SHP77 treated with DMSO at 0.1 percent for 48 hours (cell line): Measurements from ENCODE around the gene MAST3.
A peak's percentile ranks its signal among the peaks of the same experiment; 100 is the strongest.
"Not testable (repeated sequence)": the region's sequence is repeated elsewhere in the genome, so short reads cannot be mapped to it uniquely, and the experiment has no call there.

Experiments used
- DNase-seq: peaks from one replicate; lab custom pipeline; 2025; lab: John Stamatoyannopoulos, UW

Gene MAST3

DNA sequence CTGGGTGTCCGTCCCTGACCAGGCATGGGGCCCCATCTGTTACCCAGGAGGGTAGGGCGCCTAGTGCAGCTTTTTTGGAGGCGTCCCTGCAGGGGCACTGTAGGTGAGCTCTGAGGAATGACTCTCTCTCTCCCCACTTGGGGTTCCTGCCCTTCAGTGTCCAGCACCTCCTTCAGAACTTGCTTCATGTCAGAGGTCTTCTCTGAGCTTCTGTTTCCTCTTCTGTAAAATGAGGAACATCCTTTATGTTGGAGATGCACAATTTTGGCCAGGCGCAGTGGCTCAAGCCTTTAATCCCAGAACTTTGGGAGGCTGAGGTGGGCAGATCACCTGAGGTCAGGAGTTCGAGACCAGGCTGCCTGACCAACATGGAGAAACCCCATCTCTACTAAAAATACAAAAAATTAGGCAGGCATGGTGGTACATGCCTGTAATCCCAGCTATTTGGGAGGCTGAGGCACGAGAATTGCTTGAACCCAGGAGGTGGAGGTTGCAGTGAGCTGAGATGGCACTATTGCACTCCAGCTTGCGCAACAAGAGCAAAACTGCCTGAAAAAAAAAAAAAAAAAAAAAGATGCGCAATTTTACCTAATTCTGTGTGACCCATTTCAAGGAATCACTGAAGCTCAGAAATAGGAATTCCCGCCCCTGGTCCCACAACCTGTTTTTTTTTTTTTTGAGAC, 40.2 kb downstream of the MAST3 start:
- DNase-seq, result no peak

- DNase-seq, result no peak
These were observed 42.9 kb downstream of the MAST3 start for GRCh38 chr19:18140473-18140872.

DNA sequence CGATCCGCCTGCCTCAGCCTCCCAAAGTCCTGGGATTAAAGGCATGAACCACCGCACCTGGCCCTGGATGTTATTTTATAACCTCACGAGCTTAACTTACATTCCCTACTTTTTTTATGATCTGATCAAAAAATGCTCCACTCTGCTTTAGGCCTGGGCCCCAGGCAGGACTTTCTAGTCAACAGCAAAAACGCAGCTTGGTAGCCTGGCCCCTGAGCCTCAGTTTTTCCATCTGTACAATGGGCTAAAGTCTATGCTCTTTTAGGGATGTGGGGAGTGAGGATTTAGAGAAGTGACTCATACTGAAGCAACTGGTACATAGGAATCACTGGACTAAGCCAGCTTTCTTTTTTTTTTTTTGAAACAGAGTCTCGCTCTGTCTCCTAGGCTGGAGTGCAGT, 43.5 kb downstream of the MAST3 start:
- DNase-seq, result no peak

- DNase-seq, result no peak
These were observed 46.3 kb downstream of the MAST3 start for GRCh38 chr19:18143902-18144301.

GRCh38 chr19:18144361-18144760, 46.8 kb downstream of the MAST3 start:
- no peak for DNase-seq

DNA sequence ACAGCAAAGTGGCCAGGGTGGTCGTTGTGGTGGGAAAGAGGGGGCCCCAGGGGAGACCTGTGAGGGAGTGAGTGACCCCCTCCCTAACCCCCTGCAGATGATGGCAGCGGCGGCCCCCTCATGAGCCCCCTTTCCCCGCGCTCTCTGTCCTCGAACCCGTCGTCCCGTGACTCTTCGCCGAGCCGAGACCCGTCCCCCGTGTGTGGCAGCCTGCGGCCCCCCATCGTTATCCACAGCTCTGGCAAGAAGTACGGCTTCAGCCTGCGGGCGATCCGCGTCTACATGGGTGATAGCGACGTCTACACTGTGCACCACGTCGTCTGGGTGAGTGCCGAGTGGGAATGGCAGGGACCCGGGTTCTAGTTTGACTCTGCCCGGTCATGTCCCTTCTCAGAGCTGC, 47.3 kb downstream of the MAST3 start:
- DNase-seq, result no peak

- DNase-seq, result no peak
These were observed 47.9 kb downstream of the MAST3 start for GRCh38 chr19:18145391-18145999.

GRCh38 chr19:18147396-18147795, 49.8 kb downstream of the MAST3 start:
- no peak for DNase-seq

GRCh38 chr19:18149596-18149975, 52.0 kb downstream of the MAST3 start:
- no peak for DNase-seq

DNA sequence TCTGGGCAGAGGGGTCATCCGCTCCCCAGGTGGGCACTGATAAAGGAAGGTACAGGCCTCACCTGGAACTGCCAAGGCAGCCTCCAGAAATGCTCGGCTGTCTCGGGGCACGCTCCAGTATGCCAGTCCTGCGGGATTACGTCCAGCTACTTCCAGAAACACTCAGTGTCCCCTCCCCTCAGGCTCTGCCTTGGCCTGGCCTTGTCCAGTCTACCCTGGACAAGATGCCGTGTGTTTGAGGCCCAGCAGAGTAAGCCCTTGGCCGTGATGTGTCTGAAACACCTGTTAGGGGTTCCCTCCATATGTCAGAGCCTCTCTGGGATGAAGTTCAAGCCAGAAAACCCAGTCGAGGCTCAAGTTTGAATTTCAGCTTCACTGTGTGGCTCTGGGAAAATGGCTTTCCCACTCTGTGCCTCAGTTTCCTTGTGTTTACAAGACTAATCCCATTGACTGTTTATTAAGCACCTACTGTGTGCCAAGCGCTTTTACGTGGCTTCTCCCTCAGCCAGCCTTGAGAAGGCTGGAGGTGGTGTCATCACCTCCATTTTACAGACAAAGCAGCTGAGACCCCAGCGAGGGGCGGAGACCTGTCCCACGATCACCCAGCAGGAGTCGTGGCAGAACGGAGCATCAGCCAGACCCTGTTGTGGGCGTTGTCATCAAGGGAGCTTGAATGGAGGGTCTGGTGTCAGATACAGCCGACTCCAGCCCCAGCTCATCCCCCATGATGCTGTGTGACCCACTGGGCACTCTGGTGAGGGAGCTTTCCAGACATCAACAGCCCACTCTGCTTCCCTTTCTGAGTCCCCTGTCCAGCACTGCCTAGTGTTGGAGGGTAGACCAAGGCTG, 53.4 kb downstream of the MAST3 start:
- no peak for DNase-seq

GRCh38 chr19:18152442-18152816, 54.9 kb downstream of the MAST3 start:
- DNase-seq, result peak; percentile 90

DNA sequence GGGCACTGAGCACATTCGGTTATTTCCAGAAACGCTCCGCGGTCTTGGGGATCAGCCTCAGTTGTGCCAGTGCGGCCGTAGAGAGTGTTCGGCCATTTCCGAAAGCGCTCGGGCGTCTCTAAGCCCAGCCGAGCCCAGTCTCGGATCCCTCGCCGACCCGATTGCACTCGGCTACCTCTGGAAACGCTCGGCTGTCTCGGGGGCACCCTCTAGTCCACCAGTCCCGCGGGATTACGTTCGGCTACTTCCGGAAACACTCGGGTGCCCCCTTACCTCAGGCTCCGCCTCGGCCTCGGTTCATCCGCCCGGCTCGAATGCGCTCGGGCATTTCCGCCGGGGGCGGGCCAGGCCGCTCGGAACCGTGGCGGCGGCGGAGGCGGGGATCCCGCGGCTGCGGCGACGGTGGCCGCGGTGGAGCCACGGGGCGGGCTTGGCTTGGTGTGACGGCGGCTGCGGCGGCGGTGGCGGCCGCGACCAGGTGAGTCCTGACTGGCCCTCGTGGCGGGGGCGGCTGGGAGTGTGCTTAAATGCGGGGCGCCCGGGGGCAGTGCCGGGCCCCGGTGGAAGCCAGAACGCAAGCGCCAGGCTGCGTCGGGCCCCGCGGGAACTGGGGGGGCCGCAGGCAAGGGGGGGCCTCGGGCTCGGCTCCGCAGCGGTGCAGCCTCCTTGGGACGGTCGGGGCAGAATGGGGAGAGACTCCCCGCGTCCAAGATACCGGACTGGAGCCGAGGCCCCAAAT, 55.4 kb downstream of the MAST3 start, which contains the start of gene PIK3R2:
TSS of gene PIK3R2 (plus strand) at position 347 of the 739 bp plus-strand sequence. CDS start 2,717 bp downstream, outside the sequence.
- peak; percentile 93 for DNase-seq

DNA sequence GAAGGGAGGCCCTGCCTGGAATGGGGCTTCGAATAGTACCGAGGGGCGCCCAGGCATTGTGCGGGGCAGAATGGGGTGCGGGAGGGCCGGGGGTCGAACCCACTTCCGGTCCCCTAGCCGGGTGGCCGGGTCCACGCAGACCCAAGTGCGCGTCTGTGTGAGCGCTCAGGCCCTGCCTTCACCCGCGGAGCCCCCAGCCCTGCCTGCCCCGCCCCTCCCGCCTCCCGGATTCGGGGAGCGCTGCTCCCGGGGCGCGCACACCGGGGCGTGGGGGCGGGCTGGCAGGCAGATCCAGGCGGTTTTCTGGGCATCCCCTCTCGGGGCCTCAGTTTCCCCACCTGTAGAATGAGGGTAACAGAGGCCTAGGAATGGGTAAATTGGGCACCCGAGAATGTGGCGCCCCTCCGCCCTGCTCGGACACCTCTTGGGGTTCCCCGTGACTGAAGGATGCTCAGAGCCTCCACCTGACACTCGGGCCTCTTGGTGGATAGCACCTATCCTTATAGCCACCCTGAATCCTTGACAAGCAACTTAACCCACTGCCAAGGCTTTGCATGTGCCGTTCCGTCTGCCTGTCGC, 56.1 kb downstream of the MAST3 start:
- no peak for DNase-seq

DNA sequence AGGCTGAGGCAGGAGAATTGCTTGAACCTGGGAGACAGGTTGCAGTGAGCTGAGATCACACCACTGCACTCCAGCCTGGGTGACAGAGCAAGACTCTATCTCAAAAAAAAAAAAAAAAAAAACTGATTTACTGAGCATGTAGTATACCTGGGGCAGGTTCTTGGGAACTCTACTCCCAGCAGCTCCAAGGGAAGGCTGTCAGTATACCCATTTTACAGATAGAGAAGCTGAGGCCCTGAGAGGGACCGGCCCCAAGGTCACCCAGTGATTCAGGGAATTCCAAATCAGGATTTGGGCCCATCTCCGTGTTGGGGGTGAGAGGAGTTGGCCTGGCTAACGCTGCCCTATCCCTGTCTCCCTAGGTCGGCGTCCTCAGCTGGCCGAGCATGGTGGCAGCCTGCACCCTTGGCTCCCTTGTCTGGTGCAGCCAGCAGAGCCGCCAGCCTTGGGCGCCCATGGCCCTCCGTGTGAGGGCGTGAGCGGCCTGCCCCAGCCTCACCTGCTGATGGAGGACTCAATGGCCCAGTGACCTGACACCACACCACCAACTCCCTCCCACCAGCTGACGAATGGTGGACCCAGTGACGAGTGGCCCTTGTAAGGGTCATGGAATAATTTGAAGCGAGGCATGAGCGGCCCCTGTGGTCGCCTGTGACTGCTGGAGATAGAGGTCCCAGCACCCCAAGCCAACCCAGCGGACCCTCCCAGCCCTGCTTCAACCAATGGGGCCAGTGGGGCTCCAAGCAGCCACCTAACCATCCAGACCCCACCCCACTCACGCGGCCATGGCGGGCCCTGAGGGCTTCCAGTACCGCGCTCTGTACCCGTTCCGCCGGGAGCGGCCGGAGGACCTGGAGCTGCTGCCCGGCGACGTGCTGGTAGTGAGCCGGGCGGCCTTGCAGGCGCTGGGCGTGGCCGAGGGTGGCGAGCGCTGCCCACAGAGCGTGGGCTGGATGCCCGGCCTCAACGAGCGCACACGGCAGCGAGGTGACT, 57.8 kb downstream of the MAST3 start:
- no peak for DNase-seq

DNA sequence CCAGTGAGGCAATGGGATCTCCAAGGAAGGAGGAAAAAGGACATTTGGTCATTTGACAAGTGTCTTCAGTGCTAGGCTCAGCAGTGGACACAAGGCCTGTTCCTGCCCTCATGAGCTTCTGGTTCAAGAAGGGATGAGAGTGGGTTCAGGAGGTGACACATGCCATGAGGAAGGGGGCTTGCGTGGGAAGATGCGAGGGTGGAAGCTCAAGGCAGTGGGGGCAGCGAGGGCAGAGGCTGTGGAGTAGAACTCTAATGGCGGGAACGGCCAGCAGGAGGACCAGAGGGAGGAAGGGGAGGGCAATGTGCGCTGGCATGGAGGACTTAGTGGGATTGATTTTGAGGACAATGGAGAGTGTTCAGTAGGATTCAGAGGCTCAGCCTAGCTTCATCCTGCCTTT, 58.7 kb downstream of the MAST3 start:
- no peak for DNase-seq

DNA sequence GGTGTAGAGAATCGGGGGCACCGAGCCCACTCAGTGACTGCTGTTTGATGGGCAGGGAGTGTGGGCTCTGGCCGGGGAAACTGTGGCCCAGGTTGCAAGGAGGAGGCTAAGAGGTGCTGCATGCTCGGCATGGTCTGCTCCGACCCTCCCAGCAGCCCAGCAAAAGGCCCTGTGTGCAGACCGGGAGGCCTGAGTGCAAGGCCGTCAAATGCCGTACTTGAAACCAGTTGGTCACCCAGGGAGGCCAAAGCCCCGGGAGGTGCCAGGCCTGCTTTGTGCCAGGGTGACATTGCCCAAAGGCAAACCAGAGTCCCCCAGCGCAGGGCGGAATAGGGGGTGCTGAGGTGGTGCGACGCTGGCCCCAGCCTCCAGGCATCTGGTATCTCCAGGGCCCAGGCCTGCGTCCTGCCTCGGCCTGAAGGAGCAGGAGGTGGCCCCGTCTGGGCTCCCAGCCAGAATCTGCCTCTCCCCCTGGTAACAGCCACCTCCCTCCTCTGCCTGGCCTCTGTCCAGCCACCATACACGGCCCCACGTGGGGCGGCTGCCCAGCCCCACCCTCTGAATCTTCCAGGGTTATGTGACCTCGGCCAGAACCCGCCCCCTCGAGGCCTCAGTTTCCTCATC, 59.4 kb downstream of the MAST3 start:
- DNase-seq, result peak; percentile 87

DNA sequence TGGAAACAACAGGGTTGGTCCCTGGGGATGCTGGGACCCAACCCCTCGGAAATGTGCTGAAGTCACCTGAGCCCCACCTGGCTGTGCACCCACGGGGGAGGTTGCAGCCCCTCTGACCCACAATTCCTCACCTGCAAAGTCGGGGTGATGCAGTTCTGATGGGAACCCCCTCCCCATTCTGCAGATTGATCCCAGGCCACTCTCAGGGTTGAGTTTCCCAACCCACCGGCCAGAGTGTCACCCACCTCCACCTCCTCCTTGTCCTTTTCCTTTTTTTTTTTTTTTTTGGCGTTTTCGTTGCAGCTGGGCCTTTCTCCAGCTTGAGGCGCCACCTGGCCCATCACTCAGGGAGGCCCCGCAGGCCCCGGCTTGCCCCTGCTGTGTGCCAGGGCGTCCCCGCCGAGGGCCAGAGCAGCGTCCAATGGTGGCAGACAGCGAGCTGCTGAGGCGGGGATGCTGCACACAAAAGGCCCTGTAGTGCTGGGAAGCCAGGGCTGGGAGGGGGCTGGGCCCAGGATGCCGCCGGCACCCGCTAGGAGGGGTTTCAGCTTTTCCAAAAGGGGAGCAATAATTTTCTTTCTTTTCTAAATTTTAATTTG, 60.0 kb downstream of the MAST3 start:
- DNase-seq, result peak; percentile 71

- no peak for DNase-seq
These were observed 60.9 kb downstream of the MAST3 start for GRCh38 chr19:18158467-18158866.

DNA sequence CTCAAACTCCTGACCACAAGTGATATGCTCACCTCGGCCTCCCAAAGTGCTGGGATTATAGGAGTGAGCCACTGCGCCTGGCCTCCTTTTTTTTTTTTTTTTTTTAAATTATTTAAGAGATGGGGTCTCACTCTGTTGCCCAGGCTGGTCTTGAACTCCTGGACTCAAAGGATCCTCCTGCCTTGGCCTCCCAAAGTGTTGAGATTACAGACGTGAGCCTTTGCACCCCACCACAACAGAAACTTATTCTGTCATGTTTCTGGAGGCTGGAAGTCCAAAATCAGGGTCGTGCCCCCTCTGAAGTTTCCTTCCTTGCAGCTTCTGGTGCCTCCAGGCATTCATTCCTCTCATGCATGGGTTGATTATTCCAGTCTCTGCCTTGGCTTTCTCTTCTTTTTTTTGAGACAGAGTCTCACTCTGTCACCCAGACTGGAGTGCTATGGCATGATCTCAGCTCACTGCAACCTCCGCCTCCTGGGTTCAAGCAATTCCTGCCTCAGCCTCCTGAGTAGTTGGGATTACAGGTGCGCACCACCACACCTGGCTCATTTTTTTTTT, 61.6 kb downstream of the MAST3 start:
- not testable (repeated sequence) for DNase-seq
